Body of pancreas (tissue), 4 donors: Measurements from ENCODE around the gene MED26.

ENCODE experiments used
- POLR2A ChIP-seq, 3 donors: fragments of 450-650 bp; IDR thresholded peaks; one replicate each; pipeline ENCODE4 v1.6.1; 2016; ENCODE audit warnings: antibody characterized with exemption in 3 of 3, mild to moderate bottlenecking in 2 of 3
- TF ChIP-seq, protein P1 (sequence below), 7 experiments: fragments of 450-650 bp in 4 of 7; fragments of 200-600 bp in 3 of 7; sonication (generic) in 3 of 7; IDR thresholded peaks; one replicate each; pipeline ENCODE4 v1.5.1; 2016 to 2019; ENCODE audit warnings: antibody characterized with exemption in 7 of 7

DNA sequence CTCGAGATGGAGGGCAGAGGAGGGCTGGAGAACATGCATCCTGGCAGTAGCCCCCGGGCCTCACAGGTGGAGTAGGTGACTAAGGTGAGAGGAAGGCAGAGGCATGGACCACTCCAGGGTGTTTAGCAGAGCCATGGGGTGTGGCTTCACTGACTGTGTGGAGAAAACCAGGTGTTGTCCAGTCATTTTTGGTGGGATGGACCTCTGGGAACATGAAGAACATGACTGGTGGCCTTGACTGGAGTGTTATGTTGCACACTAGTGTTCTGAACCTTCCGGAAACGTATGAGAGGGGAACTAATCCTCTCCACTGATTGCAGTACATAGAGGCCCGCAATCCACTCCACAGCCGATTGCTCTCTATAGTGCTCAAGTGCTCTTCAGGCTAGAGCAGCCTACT is 16.9 kb downstream of the MED26 start:
- TF ChIP-seq, protein P1, sequence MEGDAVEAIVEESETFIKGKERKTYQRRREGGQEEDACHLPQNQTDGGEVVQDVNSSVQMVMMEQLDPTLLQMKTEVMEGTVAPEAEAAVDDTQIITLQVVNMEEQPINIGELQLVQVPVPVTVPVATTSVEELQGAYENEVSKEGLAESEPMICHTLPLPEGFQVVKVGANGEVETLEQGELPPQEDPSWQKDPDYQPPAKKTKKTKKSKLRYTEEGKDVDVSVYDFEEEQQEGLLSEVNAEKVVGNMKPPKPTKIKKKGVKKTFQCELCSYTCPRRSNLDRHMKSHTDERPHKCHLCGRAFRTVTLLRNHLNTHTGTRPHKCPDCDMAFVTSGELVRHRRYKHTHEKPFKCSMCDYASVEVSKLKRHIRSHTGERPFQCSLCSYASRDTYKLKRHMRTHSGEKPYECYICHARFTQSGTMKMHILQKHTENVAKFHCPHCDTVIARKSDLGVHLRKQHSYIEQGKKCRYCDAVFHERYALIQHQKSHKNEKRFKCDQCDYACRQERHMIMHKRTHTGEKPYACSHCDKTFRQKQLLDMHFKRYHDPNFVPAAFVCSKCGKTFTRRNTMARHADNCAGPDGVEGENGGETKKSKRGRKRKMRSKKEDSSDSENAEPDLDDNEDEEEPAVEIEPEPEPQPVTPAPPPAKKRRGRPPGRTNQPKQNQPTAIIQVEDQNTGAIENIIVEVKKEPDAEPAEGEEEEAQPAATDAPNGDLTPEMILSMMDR (IDR thresholded peaks at IDR 0.05) = no peak
- no peak for TF ChIP-seq POLR2A (IDR thresholded peaks at IDR 0.05)
